GM19438 (cell line): ENCODE measurements around the gene IFT52.
A peak's percentile ranks its signal among the peaks of the same experiment; 100 is the strongest.

Experiments used
- ATAC-seq: cut with Tn5 transposase; IDR thresholded peaks from one replicate; pipeline ENCODE4 v1.9.1; 2021; ENCODE audit warnings: low read depth; ENCODE audit not compliant: unreplicated experiment

Gene IFT52, protein sequence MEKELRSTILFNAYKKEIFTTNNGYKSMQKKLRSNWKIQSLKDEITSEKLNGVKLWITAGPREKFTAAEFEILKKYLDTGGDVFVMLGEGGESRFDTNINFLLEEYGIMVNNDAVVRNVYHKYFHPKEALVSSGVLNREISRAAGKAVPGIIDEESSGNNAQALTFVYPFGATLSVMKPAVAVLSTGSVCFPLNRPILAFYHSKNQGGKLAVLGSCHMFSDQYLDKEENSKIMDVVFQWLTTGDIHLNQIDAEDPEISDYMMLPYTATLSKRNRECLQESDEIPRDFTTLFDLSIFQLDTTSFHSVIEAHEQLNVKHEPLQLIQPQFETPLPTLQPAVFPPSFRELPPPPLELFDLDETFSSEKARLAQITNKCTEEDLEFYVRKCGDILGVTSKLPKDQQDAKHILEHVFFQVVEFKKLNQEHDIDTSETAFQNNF

DNA sequence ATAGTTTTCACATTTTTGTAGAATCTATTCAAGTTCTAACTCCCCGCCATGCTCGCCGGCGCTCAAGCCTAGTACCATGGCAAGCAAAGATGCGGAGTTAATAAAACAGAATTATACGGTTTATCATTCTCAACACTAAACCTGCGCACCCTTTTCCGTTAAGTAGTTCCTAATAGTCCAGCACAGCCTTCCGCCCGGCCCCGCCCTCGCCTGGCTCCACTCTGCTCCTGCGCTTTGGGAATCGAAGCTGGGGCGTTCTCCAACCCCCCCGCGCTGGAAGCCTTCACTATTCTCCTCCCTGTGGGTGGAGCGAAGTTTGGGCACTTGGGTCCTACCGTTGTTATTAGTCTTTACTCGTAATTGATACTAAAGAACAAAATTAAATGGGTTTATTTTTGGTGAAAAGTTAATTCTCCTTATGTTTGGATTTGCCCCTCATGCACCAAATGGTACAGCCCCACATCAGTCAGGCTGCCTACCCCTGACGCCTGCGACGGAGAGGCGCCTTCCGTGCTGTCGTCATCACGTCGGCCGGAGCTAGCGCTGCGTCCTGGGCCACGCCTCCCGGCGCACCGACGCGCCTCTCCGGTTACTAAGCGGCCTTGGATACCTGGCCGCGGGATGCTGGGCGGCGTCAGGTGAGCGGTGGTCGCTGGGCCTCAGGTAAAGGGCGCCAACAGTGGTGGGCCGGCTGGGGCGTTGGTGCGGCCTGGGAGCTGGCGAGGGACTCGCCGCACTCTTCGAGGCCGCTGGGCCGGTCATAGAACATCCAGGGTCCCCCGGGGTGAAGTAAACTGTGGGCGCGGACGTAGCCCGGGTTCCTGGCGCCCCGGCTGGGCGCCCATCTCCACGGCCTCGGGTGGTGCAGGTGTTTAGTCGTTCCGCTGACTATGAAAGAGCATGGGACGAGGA, at the start of gene IFT52:
TSS of gene IFT52 (plus strand) at position 546 of the 912 bp plus-strand sequence. CDS start 3,762 bp downstream, outside the sequence.
- ATAC-seq = peak; percentile 99

- ATAC-seq = no peak
Measured at GRCh38 chr20:43541214-43541613, 49.5 kb upstream of the IFT52 start.

GRCh38 chr20:43542161-43542560, 48.6 kb upstream of the IFT52 start:
- no peak for ATAC-seq

DNA sequence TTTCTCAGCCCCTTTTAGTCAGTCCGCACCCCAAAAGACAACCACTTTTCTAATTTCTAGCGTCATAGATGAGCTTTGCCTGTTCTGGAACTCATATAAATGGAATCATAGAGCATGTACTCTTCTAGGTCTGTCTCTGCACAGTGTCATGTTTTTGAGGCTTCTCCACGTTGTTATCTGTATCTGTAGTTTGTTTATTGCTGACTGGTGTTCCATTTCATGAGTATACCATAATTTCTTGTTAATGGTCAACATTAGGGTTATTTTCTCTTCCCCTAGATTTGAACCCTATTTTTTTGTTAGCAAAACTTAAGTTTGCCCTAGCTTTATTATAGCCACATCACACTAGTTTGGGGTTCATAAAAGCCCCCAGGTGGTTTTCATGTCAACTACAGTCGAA, 48.1 kb upstream of the IFT52 start:
- no peak for ATAC-seq

- ATAC-seq = no peak
Measured at GRCh38 chr20:43543138-43543537, 47.6 kb upstream of the IFT52 start.

GRCh38 chr20:43544501-43544900, 46.2 kb upstream of the IFT52 start:
- no peak for ATAC-seq

DNA sequence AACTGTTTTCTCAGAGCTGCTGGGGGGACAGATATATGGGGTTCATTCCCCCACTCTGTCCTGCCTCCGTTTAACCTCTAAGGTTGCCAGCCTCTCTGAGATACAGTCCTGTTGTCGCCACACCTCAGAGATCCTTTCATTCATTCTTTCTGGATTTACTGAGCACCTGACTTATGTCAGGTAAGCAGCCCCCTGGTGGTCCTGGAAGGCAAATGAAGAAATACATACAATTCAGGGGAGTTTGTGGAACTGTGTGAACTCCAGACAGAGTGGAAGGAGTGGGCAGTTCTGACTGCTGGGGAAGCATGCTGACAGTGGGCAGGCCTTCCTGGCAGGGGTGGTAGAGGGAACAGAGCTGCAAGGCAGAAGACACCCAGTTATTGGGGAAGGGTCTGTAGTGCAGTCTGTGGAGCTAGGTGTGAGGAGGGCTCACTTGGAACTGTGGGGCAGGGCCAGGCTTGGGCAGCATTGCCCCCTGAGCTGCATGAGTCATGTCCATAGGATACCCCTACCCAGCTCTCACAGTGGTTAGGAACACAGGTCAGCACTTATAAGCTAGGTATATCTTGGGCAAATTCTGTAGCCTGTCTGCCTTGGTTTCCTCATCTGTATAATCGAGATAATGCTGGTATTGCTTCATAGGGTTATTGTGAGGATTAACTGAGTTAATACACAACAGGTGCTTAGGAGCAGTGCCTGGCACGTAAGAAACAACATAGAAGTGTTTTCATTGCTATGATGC, 44.7 kb upstream of the IFT52 start:
- ATAC-seq = no peak

- ATAC-seq = no peak
Measured at GRCh38 chr20:43548273-43548880, 42.4 kb upstream of the IFT52 start.

DNA sequence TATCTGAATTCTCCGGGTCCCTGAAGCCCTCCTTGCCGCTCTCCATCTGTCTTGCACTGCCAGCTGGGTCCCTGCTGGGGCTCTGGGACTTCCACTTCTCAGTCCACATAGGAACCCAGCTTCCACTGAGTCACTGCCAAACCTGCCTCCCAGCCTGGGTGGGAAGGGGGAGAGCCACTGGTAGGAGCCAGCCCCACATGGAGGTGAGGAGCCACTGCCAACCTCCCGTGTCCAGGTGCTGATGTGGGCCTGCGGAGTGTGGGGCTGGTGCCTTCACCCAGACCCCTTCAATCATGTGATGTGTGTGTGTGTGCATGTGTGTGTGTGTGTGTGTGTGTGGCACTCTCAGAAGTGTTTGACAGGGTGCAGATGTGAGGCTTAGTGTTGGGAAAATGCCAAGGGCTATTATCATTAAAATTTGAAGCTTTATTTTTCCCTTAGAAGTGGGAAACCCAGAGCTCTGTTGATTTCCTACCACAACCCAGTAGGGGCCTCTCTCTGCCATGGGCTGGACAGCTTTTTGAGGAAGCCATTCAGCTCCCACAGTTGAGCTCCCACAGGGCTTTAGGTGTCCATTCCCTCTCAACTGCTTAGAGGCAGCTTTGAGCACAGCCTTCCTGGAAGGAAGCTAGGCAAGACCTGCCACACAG, 41.2 kb upstream of the IFT52 start:
- ATAC-seq = no peak

DNA sequence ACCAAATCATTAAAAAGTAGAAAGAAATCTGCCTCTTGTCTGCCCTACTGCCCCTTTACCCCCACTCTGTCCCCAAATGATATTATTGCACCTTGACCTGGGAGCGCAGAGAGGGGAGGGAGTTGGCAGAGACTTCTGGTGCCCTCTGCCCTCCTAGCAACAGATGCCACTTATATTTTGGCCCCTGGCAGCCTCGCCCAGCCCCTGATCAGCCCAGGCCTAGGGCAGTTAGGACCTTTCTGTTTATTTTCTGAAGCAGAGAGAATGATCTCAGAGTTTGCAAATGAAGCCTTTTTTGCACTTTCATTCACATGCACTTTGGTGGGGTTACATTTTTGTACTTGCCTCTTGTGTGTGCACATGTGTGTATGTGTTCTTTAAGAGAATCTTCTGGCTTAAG, 40.3 kb upstream of the IFT52 start:
- ATAC-seq = no peak

- ATAC-seq = no peak
Measured at GRCh38 chr20:43554369-43554768, 36.4 kb upstream of the IFT52 start.

DNA sequence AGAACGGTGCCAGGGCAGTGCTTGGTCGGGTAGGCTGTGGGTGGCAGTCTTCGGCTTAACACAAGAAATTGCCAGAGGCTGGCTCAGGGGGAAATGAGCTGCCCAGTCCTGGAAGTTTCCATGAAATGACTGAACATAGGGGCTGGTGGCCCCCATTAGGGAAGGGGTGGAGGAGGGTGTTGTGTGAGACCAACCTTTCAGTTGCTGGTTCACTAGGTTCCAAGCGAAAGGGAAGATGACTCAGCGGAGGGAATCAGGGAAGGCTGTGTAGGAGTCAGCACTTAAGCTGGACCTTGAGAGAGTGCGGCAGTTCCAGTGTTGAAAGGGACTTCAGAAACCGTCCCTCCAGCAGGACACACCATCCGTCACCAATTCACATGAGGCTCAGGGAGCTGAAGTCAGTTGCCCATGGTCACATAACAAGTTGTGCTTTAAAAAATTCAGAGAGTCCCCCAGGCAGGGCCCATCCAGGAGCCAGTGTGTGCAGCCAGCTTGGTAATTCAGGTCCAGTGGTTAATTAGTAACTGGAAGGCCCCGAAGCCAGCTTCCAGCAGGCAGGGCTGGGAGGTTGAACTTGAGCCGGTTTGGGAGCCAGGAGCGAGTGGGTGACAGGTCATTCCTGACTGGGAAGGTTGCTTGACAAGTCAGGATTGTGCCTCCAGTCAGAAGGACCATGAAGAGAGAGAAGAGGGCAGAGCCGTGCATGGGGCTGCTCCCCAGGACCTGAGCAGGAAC, 32.2 kb upstream of the IFT52 start, which contains the start of gene SGK2:
TSS of gene SGK2 (plus strand) at position 616 of the 735 bp plus-strand sequence. CDS start 7,469 bp downstream, outside the sequence.
- no peak for ATAC-seq

- no peak for ATAC-seq
Measured at GRCh38 chr20:43559147-43559987, 31.4 kb upstream of the IFT52 start.

- ATAC-seq = no peak
Measured at GRCh38 chr20:43560974-43561373, 29.8 kb upstream of the IFT52 start.

DNA sequence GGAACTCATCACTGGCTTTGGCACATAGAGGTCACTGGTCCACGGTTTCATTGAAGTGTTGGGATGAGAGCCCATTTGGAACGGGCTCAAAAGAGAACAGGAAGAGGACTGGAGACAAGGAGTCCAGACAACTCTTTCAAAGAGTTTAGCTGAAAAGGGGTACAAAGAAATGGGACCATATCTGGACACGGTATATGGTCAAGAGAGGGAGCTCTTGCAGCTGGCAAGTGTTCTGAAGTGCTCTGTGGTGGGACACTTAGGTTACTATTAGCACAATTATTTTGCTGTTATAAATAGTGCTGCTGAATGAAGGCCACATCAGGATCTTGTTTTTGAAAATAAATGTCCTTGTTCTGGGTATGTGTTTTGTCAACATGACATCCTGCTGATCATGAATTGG, 27.3 kb upstream of the IFT52 start:
- no peak for ATAC-seq

- ATAC-seq = no peak
Measured at GRCh38 chr20:43563991-43564390, 26.7 kb upstream of the IFT52 start.

DNA sequence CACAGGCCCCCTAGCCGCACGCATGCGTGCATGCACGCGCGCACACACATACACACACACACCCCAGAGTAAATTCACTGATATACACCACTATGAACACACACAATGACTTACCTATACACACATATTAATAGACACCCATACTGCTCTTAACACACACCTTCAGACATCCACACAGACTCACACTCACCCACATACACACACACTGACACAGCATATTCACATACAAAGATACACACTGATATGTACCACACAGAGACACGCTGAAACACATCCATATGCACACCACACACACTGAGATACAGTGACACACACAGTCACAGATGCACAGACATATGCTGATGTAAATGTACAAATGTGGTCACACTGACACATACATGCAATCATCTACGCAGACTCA, 26.3 kb upstream of the IFT52 start:
- no peak for ATAC-seq
